Loucy (cell line): ENCODE data around the gene EFL1.

Experiments used
- EZH2phosphoT487 ChIP-seq: fragments of 200-600 bp; IDR thresholded peaks from 2 replicates; pipeline ENCODE4 v1.6.1; 2018; ENCODE audit warnings: antibody characterized with exemption, mild to moderate bottlenecking, moderate library complexity, borderline replicate concordance
- TF ChIP-seq, protein P1 (sequence below): fragments of 200-600 bp; sonication (generic); conservative IDR thresholded peaks from 2 replicates; pipeline ENCODE4 v1.5.1; 2014; ENCODE audit warnings: mild to moderate bottlenecking, antibody characterized with exemption, low read length

DNA sequence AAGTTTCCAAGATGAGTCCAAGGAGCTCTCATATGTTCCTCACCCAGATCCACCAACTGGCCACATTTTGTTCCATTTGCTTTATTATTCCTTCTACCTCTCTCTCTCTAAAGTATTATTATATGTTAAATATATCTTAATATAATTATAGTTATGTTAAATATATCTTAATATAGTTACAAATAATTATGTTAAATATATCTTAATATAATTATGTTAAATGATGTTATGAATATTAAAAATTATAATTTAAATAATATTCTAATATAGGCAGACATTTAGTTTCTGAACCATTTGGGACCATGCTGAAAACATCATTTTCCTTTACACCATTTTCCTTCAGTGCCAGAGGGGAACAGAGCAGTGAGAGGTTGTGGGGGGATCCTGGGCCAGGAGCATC, 166.7 kb downstream of the EFL1 start:
- TF ChIP-seq, protein P1, sequence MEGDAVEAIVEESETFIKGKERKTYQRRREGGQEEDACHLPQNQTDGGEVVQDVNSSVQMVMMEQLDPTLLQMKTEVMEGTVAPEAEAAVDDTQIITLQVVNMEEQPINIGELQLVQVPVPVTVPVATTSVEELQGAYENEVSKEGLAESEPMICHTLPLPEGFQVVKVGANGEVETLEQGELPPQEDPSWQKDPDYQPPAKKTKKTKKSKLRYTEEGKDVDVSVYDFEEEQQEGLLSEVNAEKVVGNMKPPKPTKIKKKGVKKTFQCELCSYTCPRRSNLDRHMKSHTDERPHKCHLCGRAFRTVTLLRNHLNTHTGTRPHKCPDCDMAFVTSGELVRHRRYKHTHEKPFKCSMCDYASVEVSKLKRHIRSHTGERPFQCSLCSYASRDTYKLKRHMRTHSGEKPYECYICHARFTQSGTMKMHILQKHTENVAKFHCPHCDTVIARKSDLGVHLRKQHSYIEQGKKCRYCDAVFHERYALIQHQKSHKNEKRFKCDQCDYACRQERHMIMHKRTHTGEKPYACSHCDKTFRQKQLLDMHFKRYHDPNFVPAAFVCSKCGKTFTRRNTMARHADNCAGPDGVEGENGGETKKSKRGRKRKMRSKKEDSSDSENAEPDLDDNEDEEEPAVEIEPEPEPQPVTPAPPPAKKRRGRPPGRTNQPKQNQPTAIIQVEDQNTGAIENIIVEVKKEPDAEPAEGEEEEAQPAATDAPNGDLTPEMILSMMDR = no peak
- no peak for TF ChIP-seq EZH2phosphoT487
